Mesendoderm (in vitro differentiated cells): ENCODE measurements around the gene CTNNA2.

ENCODE experiments used
- DNase-seq: peaks from one replicate; pipeline ENCODE4 v3.0.0; 2013
- H2AK5ac ChIP-seq: 2 replicates; pipeline ENCODE4 v1.6.1; 2013; ENCODE audit warnings: low read length, inconsistent platforms
- H2BK120ac ChIP-seq: 2 replicates; pipeline ENCODE4 v1.6.1; 2013; ENCODE audit warnings: low read depth, mild to moderate bottlenecking, low read length, moderate library complexity, mixed read lengths
- H2BK15ac ChIP-seq: replicated peaks from 2 replicates; pipeline ENCODE4 v1.6.1; 2013; ENCODE audit warnings: low read depth, mild to moderate bottlenecking, moderate library complexity
- H2BK5ac ChIP-seq: 2 replicates; pipeline ENCODE4 v1.6.1; 2013; ENCODE audit warnings: low read length, inconsistent platforms
- H3K18ac ChIP-seq: 2 replicates; pipeline ENCODE4 v1.6.1; 2013; ENCODE audit warnings: mild to moderate bottlenecking, low read length, mixed read lengths
- H3K23ac ChIP-seq: one replicate; pipeline ENCODE4 v1.6.1; 2013; ENCODE audit warnings: low read length
- H3K27ac ChIP-seq: 2 replicates; pipeline ENCODE4 v1.5.1; 2013; ENCODE audit warnings: low read depth, mild to moderate bottlenecking, inconsistent platforms, low read length, moderate library complexity
- H3K27me3 ChIP-seq: 2 replicates; pipeline ENCODE4 v1.6.1; 2013; ENCODE audit warnings: low read length, control low read depth, mild to moderate bottlenecking, inconsistent platforms; ENCODE audit not compliant: insufficient read depth, poor library complexity
- H3K36me3 ChIP-seq: 2 replicates; pipeline ENCODE4 v1.6.1; 2013; ENCODE audit warnings: low read length, inconsistent platforms; ENCODE audit not compliant: control insufficient read depth, insufficient read depth
- H3K4ac ChIP-seq: one replicate; pipeline ENCODE4 v1.6.1; 2013; ENCODE audit warnings: low read depth, mild to moderate bottlenecking, low read length, moderate library complexity
- H3K4me1 ChIP-seq: 2 replicates; pipeline ENCODE4 v1.6.1; 2013; ENCODE audit warnings: low read depth, low read length, inconsistent platforms; ENCODE audit not compliant: control insufficient read depth
- H3K4me2 ChIP-seq: 2 replicates; pipeline ENCODE4 v1.6.1; 2013; ENCODE audit warnings: low read length
- H3K4me3 ChIP-seq: 2 replicates; pipeline ENCODE4 v1.5.1; 2013; ENCODE audit warnings: mild to moderate bottlenecking, low read length
- H3K56ac ChIP-seq: one replicate; pipeline ENCODE4 v1.6.1; 2013; ENCODE audit warnings: low read length
- H3K79me1 ChIP-seq: 2 replicates; pipeline ENCODE4 v1.6.1; 2013; ENCODE audit warnings: low read length, inconsistent platforms
- H3K79me2 ChIP-seq: 2 replicates; pipeline ENCODE4 v1.6.1; 2013; ENCODE audit warnings: mild to moderate bottlenecking, low read length; ENCODE audit not compliant: control insufficient read depth, insufficient read depth
- H3K9ac ChIP-seq: 2 replicates; pipeline ENCODE4 v1.6.1; 2013; ENCODE audit warnings: low read length, inconsistent platforms
- H4K5ac ChIP-seq: one replicate; pipeline ENCODE4 v1.6.1; 2013; ENCODE audit warnings: low read length
- H4K8ac ChIP-seq: one replicate; pipeline ENCODE4 v1.6.1; 2013; ENCODE audit warnings: low read depth, mild to moderate bottlenecking, control low read depth, low read length, moderate library complexity
- WGBS: extraction: QIAGEN DNeasy Blood & Tissue Kit; methylation state at CpG from one replicate; pipeline ENCODE4 v1.1.7; 2013; ENCODE audit warnings: low lambda C conversion rate, missing lambda C conversion rate; ENCODE audit not compliant: insufficient coverage; ENCODE audit errors: extremely low coverage; 5-methylcytosine and 5-hydroxymethylcytosine counted together

CTNNA2 gene

GRCh38 chr2:79980116-79980515 lies 467.3 kb downstream of the CTNNA2 start:
- WGBS, result no CpG with 5 or more reads among the region's 1 CpG

GRCh38 chr2:79980816-79981215 lies 468.0 kb downstream of the CTNNA2 start:
- WGBS, result no CpG with 5 or more reads among the region's 5 CpGs
- Histone ChIP-seq H3K36me3 (no peaks in the 10 kb centered on the region), H3K79me2 (no peaks in the 10 kb centered on the region), H3K23ac (no peak overlapping the region), H2BK5ac (no peak overlapping the region), H3K4me2 (no peak overlapping the region), H3K27ac (no peak overlapping the region), H3K56ac (no peak overlapping the region), H3K79me1 (no peaks in the 10 kb centered on the region), H3K4ac (no peak overlapping the region), H3K4me3 (no peak overlapping the region), H3K18ac (no peak overlapping the region), H3K27me3 (no peaks in the 10 kb centered on the region), H2BK120ac (no peak overlapping the region), H3K9ac (no peak overlapping the region), H3K4me1 (peaks cover 6% of the 10 kb centered on the region), H2AK5ac (no peak overlapping the region), H4K8ac (no peak overlapping the region), H2BK15ac (no peak overlapping the region), H4K5ac (no peak overlapping the region)
- no peak for DNase-seq

More at GRCh38 chr2:79980116-79980515, 467.3 kb downstream of the CTNNA2 start:
- Histone ChIP-seq H2BK5ac (no peak overlapping the region), H3K27me3 (no peaks in the 10 kb centered on the region), H3K79me1 (no peaks in the 10 kb centered on the region), H2BK15ac (no peak overlapping the region), H3K79me2 (no peaks in the 10 kb centered on the region), H3K9ac (no peak overlapping the region), H3K4ac (no peak overlapping the region), H3K4me1 (peaks cover 6% of the 10 kb centered on the region), H3K27ac (no peak overlapping the region), H2AK5ac (no peak overlapping the region), H3K23ac (no peak overlapping the region), H2BK120ac (no peak overlapping the region), H3K4me2 (no peak overlapping the region), H3K4me3 (no peak overlapping the region), H4K5ac (no peak overlapping the region), H3K18ac (no peak overlapping the region), H3K56ac (no peak overlapping the region), H4K8ac (no peak overlapping the region), H3K36me3 (no peaks in the 10 kb centered on the region)
- no peak for DNase-seq

GRCh38 chr2:79981316-79981715 lies 468.5 kb downstream of the CTNNA2 start:
- Histone ChIP-seq H2AK5ac (no peak overlapping the region), H3K9ac (no peak overlapping the region)
- no CpG with 5 or more reads among the region's 3 CpGs for WGBS

DNA sequence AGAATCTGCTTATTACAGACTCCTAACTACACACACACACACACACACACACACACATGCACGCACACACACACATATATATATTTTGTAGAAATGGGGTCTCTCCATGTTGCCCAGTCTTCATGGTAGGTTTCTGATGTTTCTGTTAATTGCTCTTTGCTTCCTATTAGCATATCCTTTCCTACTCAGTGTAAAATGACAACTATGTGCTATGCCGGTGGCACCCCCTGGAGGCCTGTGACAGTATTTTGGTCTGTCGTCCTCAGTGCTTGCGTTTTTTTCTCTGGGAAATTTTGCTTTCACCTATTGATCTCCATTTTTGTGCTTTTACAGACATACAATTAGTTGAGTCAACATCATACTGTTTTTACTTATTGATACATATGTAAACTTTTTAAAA lies 469.6 kb downstream of the CTNNA2 start:
- H2BK15ac ChIP-seq, result no peak overlapping the region
- no peaks in the 10 kb centered on the region for H3K79me1 ChIP-seq
- no peak overlapping the region for H2BK120ac ChIP-seq
- no peaks in the 10 kb centered on the region for H3K27me3 ChIP-seq
- H3K4ac ChIP-seq, result no peak overlapping the region
- WGBS, result no CpG with 5 or more reads among the region's 4 CpGs
- H4K8ac ChIP-seq, result no peak overlapping the region
- H3K23ac ChIP-seq, result no peak overlapping the region
- H3K27ac ChIP-seq, result no peak overlapping the region
- H3K18ac ChIP-seq, result no peak overlapping the region
- H3K4me2 ChIP-seq, result no peak overlapping the region
- no peak overlapping the region for H2BK5ac ChIP-seq
- peak; percentile 79 for DNase-seq
- no peak overlapping the region for H4K5ac ChIP-seq
- no peak overlapping the region for H3K56ac ChIP-seq
- H3K36me3 ChIP-seq, result no peaks in the 10 kb centered on the region
- H3K79me2 ChIP-seq, result no peaks in the 10 kb centered on the region
- H3K4me1 ChIP-seq, result no peaks in the 10 kb centered on the region
- no peak overlapping the region for H2AK5ac ChIP-seq
- H3K4me3 ChIP-seq, result no peak overlapping the region
- H3K9ac ChIP-seq, result no peak overlapping the region

More at GRCh38 chr2:79981316-79981715, 468.5 kb downstream of the CTNNA2 start:
- no peak overlapping the region for H3K23ac ChIP-seq
- no peak overlapping the region for H4K5ac ChIP-seq
- H3K27ac ChIP-seq, result no peak overlapping the region
- no peak overlapping the region for H2BK15ac ChIP-seq
- no peaks in the 10 kb centered on the region for H3K27me3 ChIP-seq
- H3K4me1 ChIP-seq, result peaks cover 4% of the 10 kb centered on the region
- no peaks in the 10 kb centered on the region for H3K36me3 ChIP-seq
- no peak overlapping the region for H2BK5ac ChIP-seq
- no peak overlapping the region for H4K8ac ChIP-seq
- no peak for DNase-seq
- no peak overlapping the region for H3K56ac ChIP-seq
- no peaks in the 10 kb centered on the region for H3K79me2 ChIP-seq
- no peak overlapping the region for H3K18ac ChIP-seq
- no peak overlapping the region for H3K4ac ChIP-seq
- H3K4me2 ChIP-seq, result no peak overlapping the region
- no peak overlapping the region for H2BK120ac ChIP-seq
- H3K4me3 ChIP-seq, result no peak overlapping the region
- no peaks in the 10 kb centered on the region for H3K79me1 ChIP-seq

DNA sequence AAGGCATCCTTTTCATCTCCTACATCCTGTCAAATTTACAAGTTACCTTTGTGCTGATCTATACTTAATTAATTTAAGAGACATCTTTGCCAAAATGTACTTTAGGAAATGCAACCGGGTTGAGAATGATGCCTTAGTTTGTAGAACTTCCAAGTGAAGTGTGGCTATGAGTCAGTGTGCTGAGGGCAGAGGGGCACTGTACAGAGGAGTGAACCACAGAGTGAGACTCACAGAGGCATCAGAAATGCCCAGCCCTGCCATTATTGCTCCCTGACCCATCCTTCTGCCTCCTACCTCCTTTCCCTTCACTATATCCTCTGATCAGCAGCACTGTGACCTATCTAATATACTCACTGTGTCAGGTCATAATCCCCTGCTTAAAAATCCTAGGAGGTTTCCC lies 471.6 kb downstream of the CTNNA2 start:
- no peak overlapping the region for H2BK15ac ChIP-seq
- H4K8ac ChIP-seq, result no peak overlapping the region
- H4K5ac ChIP-seq, result no peak overlapping the region
- no peaks in the 10 kb centered on the region for H3K79me1 ChIP-seq
- H3K4me1 ChIP-seq, result no peaks in the 10 kb centered on the region
- WGBS, result no CpG with 5 or more reads among the region's 1 CpG
- H2BK120ac ChIP-seq, result no peak overlapping the region
- DNase-seq, result no peak
- H3K56ac ChIP-seq, result no peak overlapping the region
- no peaks in the 10 kb centered on the region for H3K79me2 ChIP-seq
- no peak overlapping the region for H3K4me2 ChIP-seq
- no peak overlapping the region for H3K9ac ChIP-seq
- H2AK5ac ChIP-seq, result no peak overlapping the region
- no peak overlapping the region for H2BK5ac ChIP-seq
- H3K4ac ChIP-seq, result no peak overlapping the region
- H3K27ac ChIP-seq, result no peak overlapping the region
- no peak overlapping the region for H3K18ac ChIP-seq
- no peaks in the 10 kb centered on the region for H3K27me3 ChIP-seq
- H3K4me3 ChIP-seq, result no peak overlapping the region
- no peaks in the 10 kb centered on the region for H3K36me3 ChIP-seq
- H3K23ac ChIP-seq, result no peak overlapping the region

- Histone ChIP-seq H2AK5ac (no peak overlapping the region), H3K79me2 (no peaks in the 10 kb centered on the region), H3K4me2 (no peak overlapping the region), H3K4me1 (no peaks in the 10 kb centered on the region), H3K4ac (no peak overlapping the region), H2BK5ac (no peak overlapping the region), H3K56ac (no peak overlapping the region), H3K27me3 (no peaks in the 10 kb centered on the region), H4K8ac (no peak overlapping the region), H3K27ac (no peak overlapping the region), H3K18ac (no peak overlapping the region), H3K4me3 (no peak overlapping the region), H2BK15ac (no peak overlapping the region), H4K5ac (no peak overlapping the region), H3K9ac (no peak overlapping the region), H3K23ac (no peak overlapping the region), H3K36me3 (no peaks in the 10 kb centered on the region), H2BK120ac (no peak overlapping the region), H3K79me1 (no peaks in the 10 kb centered on the region)
- DNase-seq, result no peak
- no CpG with 5 or more reads among the region's 3 CpGs for WGBS
These were observed 472.3 kb downstream of the CTNNA2 start for GRCh38 chr2:79985145-79985544.
